HepG2 (cell line): ENCODE data around the gene ZNF628. TPM values are rescaled to one million over a fixed set of nuclear protein-coding genes. Genes with fewer than 3 reads are reported as not detected.
A peak's percentile ranks its signal among the peaks of the same experiment; 100 is the strongest.

Experiments
- ATAC-seq: fragments of 200-7000 bp; cut with Tn5 transposase; 3 replicates; pipeline ENCODE4 v1.9.1; 2020; ENCODE audit warnings: mild to moderate bottlenecking, moderate library complexity
- BruUV-seq: library from RNA; stranded (reverse); fragments of 400-500 nt; replicated peaks from 2 replicates; lab custom pipeline; 2021; lab: Mats Ljungman, UMichigan
- CTCF ChIA-PET: fragments of 300-600 bp; formaldehyde crosslinking; extraction: SDS; loops from one replicate; lab custom pipeline; 2021; ENCODE audit warnings: low total read pairs, inconsistent platforms, low intra/inter-chr PET ratio; lab: Yijun Ruan, JAX
- POLR2A ChIA-PET: fragments of 350-600 bp; sonication (Branson Sonifier 250); formaldehyde crosslinking; loops from one replicate; lab custom pipeline; 2020; ENCODE audit warnings: antibody characterized with exemption, inconsistent platforms; lab: Yijun Ruan, JAX
- DNase-seq: peaks from one replicate; pipeline ENCODE4 v3.0.0-alpha.2; 2015; ENCODE audit warnings: low spot score
- FAIRE-seq: peaks from 3 replicates; lab custom pipeline; 2011; peaks lifted over from hg19 to GRCh38; lab: Jason Lieb, UNC
- H2AFZ ChIP-seq: one replicate; pipeline ENCODE4 v1.6.1; 2011; ENCODE audit warnings: low read length, inconsistent platforms
- H3K27ac ChIP-seq: fragments of 300-600 bp; 3 replicates; pipeline ENCODE4 v1.8.0; 2011; ENCODE audit warnings: mixed run types, mild to moderate bottlenecking, mixed read lengths, low read length, inconsistent platforms; ENCODE audit not compliant: insufficient read depth; ENCODE audit errors: extremely low read length
- H3K27me3 ChIP-seq, 2 experiments: fragments of 200-600 bp in 1 of 2; 2 replicates in 1 of 2; 3 replicates in 1 of 2; pipeline versions ENCODE4 v1.6.0 to v1.8.0; 2011; ENCODE audit warnings: low read length in 2 of 2, mild to moderate bottlenecking in 2 of 2, moderate library complexity in 2 of 2, inconsistent platforms in 1 of 2; ENCODE audit not compliant: insufficient read depth in 2 of 2, control insufficient read depth in 1 of 2
- H3K36me3 ChIP-seq, 2 experiments: fragments of 200-600 bp in 1 of 2; replicated peaks in 1 of 2; 2 replicates in 1 of 2; 3 replicates in 1 of 2; pipeline versions ENCODE4 v1.5.1 to v1.8.0; 2011; ENCODE audit warnings: low read length in 2 of 2, inconsistent platforms in 1 of 2; ENCODE audit not compliant: insufficient read depth in 2 of 2, control insufficient read depth in 1 of 2
- H3K4me1 ChIP-seq: 2 replicates; pipeline ENCODE4 v1.5.1; 2012; ENCODE audit warnings: low read length, inconsistent platforms; ENCODE audit not compliant: insufficient read depth
- H3K4me2 ChIP-seq: 2 replicates; pipeline ENCODE4 v1.6.0; 2011; ENCODE audit warnings: low read depth, low read length, inconsistent platforms
- H3K4me3 ChIP-seq, 3 experiments: fragments of 200-600 bp in 1 of 3; sonication (generic), shearing (Covaris generic) in 1 of 3; replicated peaks in 1 of 3; 2 replicates each; pipeline ENCODE4 v1.5.1; 2011 to 2016; ENCODE audit warnings: low read length in 3 of 3, inconsistent platforms in 2 of 3, low read depth in 2 of 3, mild to moderate bottlenecking in 2 of 3, control low read depth in 1 of 3, mixed read lengths in 1 of 3; ENCODE audit not compliant: insufficient read depth in 1 of 3
- H3K79me2 ChIP-seq: one replicate; pipeline ENCODE4 v1.6.1; 2011; ENCODE audit warnings: low read length, inconsistent platforms; ENCODE audit not compliant: insufficient read depth
- H3K9ac ChIP-seq: 2 replicates; pipeline ENCODE4 v1.6.0; 2011; ENCODE audit warnings: mild to moderate bottlenecking, low read depth, low read length, inconsistent platforms; ENCODE audit not compliant: insufficient read depth
- H3K9me3 ChIP-seq: 2 replicates; pipeline ENCODE4 v1.5.1; 2012; ENCODE audit warnings: mild to moderate bottlenecking, low read length
- H4K20me1 ChIP-seq: 2 replicates; pipeline ENCODE4 v1.6.0; 2011; ENCODE audit warnings: inconsistent platforms, mild to moderate bottlenecking, low read length, moderate library complexity; ENCODE audit not compliant: insufficient read depth
- ARNTL ChIP-seq: sonication (generic); formaldehyde crosslinking; IDR thresholded peaks from 2 replicates; pipeline ENCODE4 v1.4.0; 2020; ENCODE audit warnings: mild to moderate bottlenecking, missing genetic modification reagents
- ATF7-NPFF ChIP-seq: sonication (generic); formaldehyde crosslinking; IDR thresholded peaks from 2 replicates; pipeline ENCODE4 v1.8.1; 2023; ENCODE audit warnings: mild to moderate bottlenecking, low read depth, missing genetic modification reagents, moderate library complexity
- CENPT ChIP-seq: sonication (generic); formaldehyde crosslinking; IDR thresholded peaks from 2 replicates; pipeline ENCODE4 v1.8.0; 2022; ENCODE audit warnings: low read depth, mild to moderate bottlenecking, moderate library complexity, missing genetic modification reagents
- DMAP1 ChIP-seq: IDR thresholded peaks from 2 replicates; pipeline ENCODE4 v1.6.1; 2016
- GTF3A ChIP-seq: sonication (generic); formaldehyde crosslinking; conservative IDR thresholded peaks from 2 replicates; pipeline ENCODE4 v1.4.0; 2020; ENCODE audit warnings: mild to moderate bottlenecking, missing genetic modification reagents
- MAZ ChIP-seq, 2 experiments: sonication (generic) in 1 of 2; formaldehyde crosslinking in 1 of 2; IDR thresholded peaks; 2 replicates each; pipeline versions ENCODE4 v1.5.0 to v1.6.1; 2012 to 2020; ENCODE audit warnings: low read depth in 2 of 2, mild to moderate bottlenecking in 2 of 2, borderline replicate concordance in 1 of 2, improper control_type of control experiment in 1 of 2, low read length in 1 of 2, missing genetic modification reagents in 1 of 2, moderate library complexity in 1 of 2
- NPAS2 ChIP-seq: sonication (generic); formaldehyde crosslinking; IDR thresholded peaks from 2 replicates; pipeline ENCODE4 v1.8.0; 2022; ENCODE audit warnings: mild to moderate bottlenecking, missing genetic modification reagents, borderline replicate concordance
- NR2F6 ChIP-seq, 2 experiments: IDR thresholded peaks; 2 replicates each; pipeline ENCODE4 v1.6.1; 2016; ENCODE audit warnings: antibody characterized with exemption in 1 of 2, mild to moderate bottlenecking in 1 of 2
- PLRG1 ChIP-seq: fragments of 450-650 bp; conservative IDR thresholded peaks from 2 replicates; pipeline ENCODE4 v1.6.1; 2016
- SKI ChIP-seq: fragments of 450-650 bp; IDR thresholded peaks from one replicate; pipeline ENCODE4 v1.6.1; 2018; ENCODE audit warnings: mild to moderate bottlenecking; ENCODE audit not compliant: partially characterized antibody
- SRSF4 ChIP-seq: fragments of 200-400 bp; formaldehyde crosslinking; IDR thresholded peaks from one replicate; pipeline ENCODE4 v1.6.1; 2018; ENCODE audit warnings: mild to moderate bottlenecking, low read depth, low read length, moderate library complexity; ENCODE audit not compliant: poor library complexity, severe bottlenecking
- ZNF232 ChIP-seq: sonication (generic); formaldehyde crosslinking; IDR thresholded peaks from 2 replicates; pipeline ENCODE4 v1.4.0; 2020; ENCODE audit warnings: missing genetic modification reagents, borderline replicate concordance
- ZNF24 ChIP-seq: fragments of 450-650 bp; IDR thresholded peaks from 2 replicates; pipeline ENCODE4 v1.6.1; 2017; ENCODE audit warnings: antibody characterized with exemption, mild to moderate bottlenecking
- ZNF30 ChIP-seq: sonication (generic); formaldehyde crosslinking; IDR thresholded peaks from 2 replicates; pipeline ENCODE4 v1.5.0; 2020; ENCODE audit warnings: mild to moderate bottlenecking, missing genetic modification reagents
- ZNF547 ChIP-seq: sonication (generic); formaldehyde crosslinking; IDR thresholded peaks from 2 replicates; pipeline ENCODE4 v1.5.1; 2020; ENCODE audit warnings: mild to moderate bottlenecking, missing genetic modification reagents
- ZNF563 ChIP-seq: sonication (generic); formaldehyde crosslinking; IDR thresholded peaks from 2 replicates; pipeline ENCODE4 v1.8.0; 2022; ENCODE audit warnings: mild to moderate bottlenecking, moderate library complexity, missing genetic modification reagents
- ZNF724P ChIP-seq: sonication (generic); formaldehyde crosslinking; IDR thresholded peaks from 2 replicates; pipeline ENCODE4 v1.8.0; 2022; ENCODE audit warnings: missing genetic modification reagents, borderline replicate concordance
- WGBS: methylation state at CpG from one replicate; pipeline ENCODE4 v1.1.6; 2017; ENCODE audit warnings: low lambda C conversion rate; 5-methylcytosine and 5-hydroxymethylcytosine counted together
- in situ Hi-C: cut with HindIII; loops from 2 replicates; pipeline ENCODE4 v1.10.0; 2017; ENCODE audit warnings: low pct_unique_long_range_greater_than_20kb; ENCODE audit not compliant: extremely low pct_ligation_motif_present
- intact Hi-C: fragments of 100-400 bp; cut with micrococcal nuclease; formaldehyde crosslinking; loops from one replicate; pipeline ENCODE4 v1.10.0; 2022; ENCODE audit not compliant: unreplicated experiment
- polyA plus RNA-seq, 8 experiments: library from polyadenylated mRNA; depleted of rRNA in 3 of 8; stranded (reverse) in 7 of 8; unstranded in 1 of 8; fragments of >200 nt; fragmentation: Illumina TruSeq in 4 of 8; extraction: Trizol in 4 of 8; gene quantifications; 2 replicates each; pipeline versions ENCODE4 v1.2.1 to v1.2.3, GENCODE V29; 2011 to 2016; ENCODE audit warnings: low read depth in 4 of 8, missing spikeins in 1 of 8, mixed read lengths in 1 of 8; ENCODE audit not compliant: insufficient read depth in 1 of 8
- total RNA-seq, 5 experiments: library from RNA; depleted of rRNA; stranded (reverse); fragments of >200 nt; fragmentation: Illumina TruSeq; extraction: Trizol; gene quantifications; 2 replicates each; pipeline ENCODE4 v1.2.3, GENCODE V29; 2016; ENCODE audit warnings: low read depth in 1 of 5
- TF ChIP-seq, protein P1 (sequence below): sonication (generic); formaldehyde crosslinking; IDR thresholded peaks from 2 replicates; pipeline ENCODE4 v1.5.1; 2020; ENCODE audit warnings: mild to moderate bottlenecking, missing genetic modification reagents, moderate library complexity
- TF ChIP-seq, protein P2 (sequence below): sonication (generic); formaldehyde crosslinking; IDR thresholded peaks from 2 replicates; pipeline ENCODE4 v1.5.1; 2020; ENCODE audit warnings: missing genetic modification reagents, mild to moderate bottlenecking, borderline replicate concordance

ZNF628 gene
- total and polyA plus RNA-seq, 2 of the 13 experiments (the other 11 are each of a cell fraction or from before 2014, with no cell fraction given): 0.54 to 1.2 TPM

DNA sequence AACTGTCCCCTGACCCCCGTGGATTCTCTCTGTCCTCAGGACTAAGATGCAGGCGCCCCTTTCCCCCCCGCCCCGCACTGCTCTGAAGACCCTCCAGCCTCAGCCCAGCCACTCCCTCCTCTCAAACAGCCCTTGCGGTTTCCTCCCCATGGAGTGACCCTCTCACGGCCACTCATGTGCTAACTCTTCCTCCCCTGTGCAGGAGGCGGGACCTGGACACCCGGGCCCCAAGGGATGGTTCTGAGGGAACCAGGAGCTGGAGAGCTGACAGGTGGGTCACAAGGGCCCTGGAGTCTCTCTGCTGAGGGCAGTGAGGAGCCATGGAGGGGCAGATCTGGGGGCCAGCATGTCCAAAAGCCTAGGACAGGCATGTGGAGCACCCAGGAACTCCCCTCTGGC, 16.9 kb upstream of the ZNF628 start:
- Histone ChIP-seq H2AFZ (no peak overlapping the region), H3K9ac (peak overlapping the region; percentile 63), H3K4me1 (peaks cover 46% of the 10 kb centered on the region), H3K36me3 (peaks cover 1 to 8% of the 10 kb centered on the region in 2 experiments; a peak in 4 of 5 replicates), H3K4me3 (peak overlapping the region; percentile 56 to 78 (median 65)), H4K20me1 (no peaks in the 10 kb centered on the region; the same call in 1 of the 2 replicates), H3K27me3 (no peaks in the 10 kb centered on the region), H3K9me3 (no peaks in the 10 kb centered on the region), H3K27ac (peak overlapping the region; percentile 93), H3K79me2 (peaks cover 20% of the 10 kb centered on the region), H3K4me2 (peak overlapping the region; percentile 86)
- intact Hi-C loops (no loop called here), in situ Hi-C loops (no loop called here)
- peak; percentile 8 for FAIRE-seq
- DNase-seq: no peak
- CTCF ChIA-PET: no interaction called here
- POLR2A ChIA-PET: interaction anchor here (1.0 to 1.5 kb wide), 4 partner anchors 16 to 342 kb away, joined by 3 to 10 read pairs (median 4); partner anchors contain the start of genes PPP1R12C and ZNF628
- ATAC-seq: no peak
- BruUV-seq: no TSS peak
- 48% methylated on average over 7 of the region's 8 CpGs for WGBS
- TF ChIP-seq PLRG1: no peak
- TF ChIP-seq ZNF563 (CRISPR knock-in tag): no peak
- TF ChIP-seq, protein P1, sequence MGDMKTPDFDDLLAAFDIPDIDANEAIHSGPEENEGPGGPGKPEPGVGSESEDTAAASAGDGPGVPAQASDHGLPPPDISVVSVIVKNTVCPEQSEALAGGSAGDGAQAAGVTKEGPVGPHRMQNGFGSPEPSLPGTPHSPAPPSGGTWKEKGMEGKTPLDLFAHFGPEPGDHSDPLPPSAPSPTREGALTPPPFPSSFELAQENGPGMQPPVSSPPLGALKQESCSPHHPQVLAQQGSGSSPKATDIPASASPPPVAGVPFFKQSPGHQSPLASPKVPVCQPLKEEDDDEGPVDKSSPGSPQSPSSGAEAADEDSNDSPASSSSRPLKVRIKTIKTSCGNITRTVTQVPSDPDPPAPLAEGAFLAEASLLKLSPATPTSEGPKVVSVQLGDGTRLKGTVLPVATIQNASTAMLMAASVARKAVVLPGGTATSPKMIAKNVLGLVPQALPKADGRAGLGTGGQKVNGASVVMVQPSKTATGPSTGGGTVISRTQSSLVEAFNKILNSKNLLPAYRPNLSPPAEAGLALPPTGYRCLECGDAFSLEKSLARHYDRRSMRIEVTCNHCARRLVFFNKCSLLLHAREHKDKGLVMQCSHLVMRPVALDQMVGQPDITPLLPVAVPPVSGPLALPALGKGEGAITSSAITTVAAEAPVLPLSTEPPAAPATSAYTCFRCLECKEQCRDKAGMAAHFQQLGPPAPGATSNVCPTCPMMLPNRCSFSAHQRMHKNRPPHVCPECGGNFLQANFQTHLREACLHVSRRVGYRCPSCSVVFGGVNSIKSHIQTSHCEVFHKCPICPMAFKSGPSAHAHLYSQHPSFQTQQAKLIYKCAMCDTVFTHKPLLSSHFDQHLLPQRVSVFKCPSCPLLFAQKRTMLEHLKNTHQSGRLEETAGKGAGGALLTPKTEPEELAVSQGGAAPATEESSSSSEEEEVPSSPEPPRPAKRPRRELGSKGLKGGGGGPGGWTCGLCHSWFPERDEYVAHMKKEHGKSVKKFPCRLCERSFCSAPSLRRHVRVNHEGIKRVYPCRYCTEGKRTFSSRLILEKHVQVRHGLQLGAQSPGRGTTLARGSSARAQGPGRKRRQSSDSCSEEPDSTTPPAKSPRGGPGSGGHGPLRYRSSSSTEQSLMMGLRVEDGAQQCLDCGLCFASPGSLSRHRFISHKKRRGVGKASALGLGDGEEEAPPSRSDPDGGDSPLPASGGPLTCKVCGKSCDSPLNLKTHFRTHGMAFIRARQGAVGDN (CRISPR knock-in tag): peak; percentile 60
- no peak for TF ChIP-seq CENPT (CRISPR knock-in tag)
- no peak for TF ChIP-seq SKI
- TF ChIP-seq, protein P2, sequence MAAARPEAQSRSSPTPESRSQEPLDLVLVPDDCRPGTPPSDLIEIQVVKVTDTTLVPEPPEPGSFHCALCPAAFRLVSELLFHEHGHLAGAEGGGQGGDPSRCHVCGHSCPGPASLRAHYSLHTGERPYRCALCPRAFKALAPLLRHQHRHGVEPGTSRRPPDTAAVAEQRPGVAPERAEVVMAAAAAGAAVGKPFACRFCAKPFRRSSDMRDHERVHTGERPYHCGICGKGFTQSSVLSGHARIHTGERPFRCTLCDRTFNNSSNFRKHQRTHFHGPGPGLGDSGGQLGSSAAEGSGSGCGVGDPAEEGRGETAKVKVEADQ (CRISPR knock-in tag): no peak
- no peak for TF ChIP-seq MAZ (IDR thresholded peaks at IDR 0.05; ENCODE audit: borderline replicate concordance, low read depth, low read length)
- no peak for TF ChIP-seq MAZ (CRISPR knock-in tag; IDR thresholded peaks at IDR 0.05; ENCODE audit: low read depth)
- TF ChIP-seq ZNF547 (CRISPR knock-in tag): no peak
- 0 out of 2 replicates have a peak, but pooled peaks have one; percentile 17 for TF ChIP-seq NR2F6 (IDR thresholded peaks at IDR 0.05)
- TF ChIP-seq NR2F6 (CRISPR knock-in tag; IDR thresholded peaks at IDR 0.05): no peak
- no peak for TF ChIP-seq GTF3A (CRISPR knock-in tag)
- no peak for TF ChIP-seq NPAS2 (CRISPR knock-in tag)
- no peak for TF ChIP-seq ATF7-NPFF
- TF ChIP-seq SRSF4: no peak
- TF ChIP-seq ZNF724P (CRISPR knock-in tag): no peak
- TF ChIP-seq DMAP1 (CRISPR knock-in tag): peak; percentile 2; the same call in 1 of the 2 replicates
- TF ChIP-seq ZNF232: no peak
- TF ChIP-seq ARNTL (CRISPR knock-in tag): 0 out of 2 replicates have a peak, but pooled peaks have one; percentile 22
- TF ChIP-seq ZNF30 (CRISPR knock-in tag): no peak
- TF ChIP-seq ZNF24: no peak
